B cell (primary cell): Measurements from ENCODE around the gene USH1C. TPM values are rescaled to one million over a fixed set of nuclear protein-coding genes. Genes with fewer than 3 reads are reported as not detected.

Source experiments
- ATAC-seq: fragments of 200-7000 bp; cut with Tn5 transposase; one replicate; pipeline ENCODE4 v1.10.0; 2021; ENCODE audit warnings: low read depth, mild to moderate bottlenecking, moderate number of reproducible peaks, moderate library complexity
- CTCF ChIA-PET: fragments of 350-600 bp; sonication (Branson Sonifier 250); formaldehyde crosslinking; loops from one replicate; lab custom pipeline; 2021; ENCODE audit warnings: antibody characterized with exemption, inconsistent platforms; lab: Charles Lee
- POLR2A ChIA-PET: fragments of 350-600 bp; sonication (Branson Sonifier 250); formaldehyde crosslinking; loops from one replicate; lab custom pipeline; 2021; ENCODE audit warnings: antibody characterized with exemption; lab: Charles Lee
- DNase-seq: peaks from one replicate; pipeline ENCODE4 v3.0.0; 2013
- H2AFZ ChIP-seq: 2 replicates; pipeline ENCODE4 v1.6.1; 2012; ENCODE audit warnings: mild to moderate bottlenecking, low read depth, low read length; ENCODE audit not compliant: insufficient read depth, poor library complexity, severe bottlenecking
- H3K27ac ChIP-seq, 2 donors: 1 replicate in 1 of 2; 2 replicates in 1 of 2; pipeline ENCODE4 v1.5.1; 2012 to 2013; ENCODE audit warnings: low read length in 2 of 2, mild to moderate bottlenecking in 2 of 2, moderate library complexity in 1 of 2
- H3K27me3 ChIP-seq, 4 experiments: fragments of 200-600 bp in 1 of 4; sonication (generic) in 1 of 4; replicated peaks in 1 of 4; 1 replicate in 2 of 4; 2 replicates in 2 of 4; pipeline versions ENCODE4 v1.6.1 to v1.7.0; 2013 to 2016; ENCODE audit warnings: low read length in 3 of 4, mild to moderate bottlenecking in 2 of 4, mixed read lengths in 1 of 4, moderate library complexity in 1 of 4; ENCODE audit not compliant: insufficient read depth in 4 of 4, control insufficient read depth in 3 of 4; ENCODE audit errors: control extremely low read depth in 1 of 4
- H3K36me3 ChIP-seq, 2 experiments: replicated peaks in 1 of 2; 1 replicate in 1 of 2; 2 replicates in 1 of 2; pipeline versions ENCODE4 v1.6.1 to v1.7.1; 2013; ENCODE audit warnings: low read length in 1 of 2; ENCODE audit not compliant: insufficient read depth in 2 of 2, control insufficient read depth in 1 of 2; ENCODE audit errors: control extremely low read depth in 1 of 2, extremely low read depth in 1 of 2
- H3K4me1 ChIP-seq, 2 donors: fragments of 200-600 bp in 1 of 2; sonication (generic) in 1 of 2; 1 replicate in 1 of 2; 2 replicates in 1 of 2; pipeline versions ENCODE4 v1.5.1 to v1.6.1; 2013 to 2017; ENCODE audit warnings: low read length in 2 of 2; ENCODE audit not compliant: control insufficient read depth in 2 of 2, insufficient read depth in 2 of 2
- H3K4me2 ChIP-seq: replicated peaks from 2 replicates; pipeline ENCODE3; 2012; ENCODE audit warnings: mild to moderate bottlenecking, low read depth, low read length; ENCODE audit not compliant: poor library complexity, severe bottlenecking
- H3K4me3 ChIP-seq, 5 experiments: fragments of 200-600 bp in 1 of 5; sonication (generic) in 1 of 5; 1 replicate in 3 of 5; 2 replicates in 2 of 5; pipeline versions ENCODE4 v1.5.1 to v1.7.0; 2011 to 2016; ENCODE audit warnings: low read length in 4 of 5, mild to moderate bottlenecking in 4 of 5, low read depth in 2 of 5, control low read depth in 1 of 5, moderate library complexity in 1 of 5; ENCODE audit not compliant: insufficient read depth in 1 of 5; ENCODE audit errors: control extremely low read depth in 1 of 5, extremely low read depth in 1 of 5
- H3K79me2 ChIP-seq: fragments of 200-600 bp; sonication (generic); one replicate; pipeline ENCODE4 v1.6.0; 2016; ENCODE audit warnings: low read length; ENCODE audit not compliant: control insufficient read depth, insufficient read depth
- H3K9ac ChIP-seq: fragments of 200-600 bp; sonication (generic); 2 replicates; pipeline ENCODE4 v1.6.1; 2017; ENCODE audit warnings: mild to moderate bottlenecking, low read length, moderate library complexity
- H3K9me3 ChIP-seq, 3 donors: one replicate each; pipeline versions ENCODE4 v1.6.1 to v1.7.1; 2013; ENCODE audit warnings: low read length in 2 of 3; ENCODE audit not compliant: control insufficient read depth in 2 of 3, insufficient read depth in 1 of 3; ENCODE audit errors: control extremely low read depth in 1 of 3
- H4K20me1 ChIP-seq: 2 replicates; pipeline ENCODE4 v1.6.0; 2012; ENCODE audit warnings: mild to moderate bottlenecking, low read length; ENCODE audit not compliant: insufficient read depth, control insufficient read depth, poor library complexity, severe bottlenecking
- H3K27ac Mint-ChIP-seq: one replicate; pipeline ENCODE4 v1.8.0; 2021; ENCODE audit warnings: mixed read lengths
- H3K27me3 Mint-ChIP-seq: one replicate; pipeline ENCODE4 v1.8.0; 2021; ENCODE audit warnings: mixed read lengths
- H3K4me1 Mint-ChIP-seq: one replicate; pipeline ENCODE4 v1.8.0; 2021; ENCODE audit warnings: mixed read lengths
- H3K4me3 Mint-ChIP-seq: one replicate; pipeline ENCODE4 v1.8.0; 2021; ENCODE audit warnings: mixed read lengths
- H3K9me3 Mint-ChIP-seq: one replicate; pipeline ENCODE4 v1.8.0; 2022; ENCODE audit warnings: mixed read lengths; ENCODE audit not compliant: insufficient read depth
- EZH2 ChIP-seq: IDR thresholded peaks from 2 replicates; pipeline ENCODE4 v1.6.1; 2012; ENCODE audit warnings: borderline replicate concordance, low read depth, mild to moderate bottlenecking, moderate library complexity, low read length; ENCODE audit not compliant: insufficient read depth, poor library complexity, severe bottlenecking
- WGBS: methylation state at CpG from one replicate; pipeline ENCODE4 v1.1.5; 2013; ENCODE audit warnings: missing lambda C conversion rate; ENCODE audit not compliant: insufficient coverage; 5-methylcytosine and 5-hydroxymethylcytosine counted together
- intact Hi-C: fragments of 100-400 bp; cut with micrococcal nuclease; formaldehyde crosslinking; loops from one replicate; pipeline ENCODE4 v1.10.0; 2022
- polyA plus RNA-seq: library from polyadenylated mRNA; depleted of rRNA; stranded (reverse); fragments of >200 nt; gene quantifications from 2 replicates; pipeline ENCODE4 v1.2.3, GENCODE V29; 2012
- total RNA-seq, 2 donors: library from RNA; stranded (reverse); fragments of 120-200 nt in 1 of 2; gene quantifications; 1 replicate in 1 of 2; 2 replicates in 1 of 2; pipeline versions ENCODE4 v1.2.3 to v1.2.4, GENCODE V29; 2013 to 2022
- TF ChIP-seq, protein P1 (sequence below): fragments of 200-600 bp; IDR thresholded peaks from one replicate; pipeline ENCODE4 v1.8.0; 2022; ENCODE audit warnings: antibody characterized with exemption, mild to moderate bottlenecking

The USH1C gene
- total and polyA plus RNA-seq, 2 donors (not counting 1 experiment from before 2014, with no cell fraction given): not detected

DNA sequence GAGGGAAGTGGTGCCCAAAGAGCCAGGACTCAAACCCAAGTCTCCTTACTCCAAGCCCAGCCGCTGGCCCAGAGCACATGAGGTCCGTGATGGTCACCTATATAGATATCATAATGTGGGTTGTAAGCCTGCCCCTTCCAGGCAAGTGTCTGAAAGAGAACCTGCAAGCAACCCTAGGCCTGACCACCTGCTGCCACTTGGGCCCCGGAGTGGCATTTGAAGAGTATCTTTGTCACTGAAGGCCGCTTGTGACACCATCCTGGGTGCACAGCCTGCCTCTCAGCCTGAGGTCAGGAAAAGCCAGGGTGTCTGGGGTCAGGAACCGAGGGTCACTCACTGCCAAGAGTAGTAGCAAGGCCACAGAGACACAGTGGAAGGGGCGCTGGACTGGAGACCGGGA is 35.2 kb upstream of the USH1C start:
- Mint-ChIP-seq H3K27ac (no peak overlapping the region), H3K4me3 (no peak overlapping the region), H3K9me3 (peaks cover 2% of the 10 kb centered on the region), H3K4me1 (no peaks in the 10 kb centered on the region), H3K27me3 (no peaks in the 10 kb centered on the region)
- TF ChIP-seq EZH2: no peak
- TF ChIP-seq, protein P1, sequence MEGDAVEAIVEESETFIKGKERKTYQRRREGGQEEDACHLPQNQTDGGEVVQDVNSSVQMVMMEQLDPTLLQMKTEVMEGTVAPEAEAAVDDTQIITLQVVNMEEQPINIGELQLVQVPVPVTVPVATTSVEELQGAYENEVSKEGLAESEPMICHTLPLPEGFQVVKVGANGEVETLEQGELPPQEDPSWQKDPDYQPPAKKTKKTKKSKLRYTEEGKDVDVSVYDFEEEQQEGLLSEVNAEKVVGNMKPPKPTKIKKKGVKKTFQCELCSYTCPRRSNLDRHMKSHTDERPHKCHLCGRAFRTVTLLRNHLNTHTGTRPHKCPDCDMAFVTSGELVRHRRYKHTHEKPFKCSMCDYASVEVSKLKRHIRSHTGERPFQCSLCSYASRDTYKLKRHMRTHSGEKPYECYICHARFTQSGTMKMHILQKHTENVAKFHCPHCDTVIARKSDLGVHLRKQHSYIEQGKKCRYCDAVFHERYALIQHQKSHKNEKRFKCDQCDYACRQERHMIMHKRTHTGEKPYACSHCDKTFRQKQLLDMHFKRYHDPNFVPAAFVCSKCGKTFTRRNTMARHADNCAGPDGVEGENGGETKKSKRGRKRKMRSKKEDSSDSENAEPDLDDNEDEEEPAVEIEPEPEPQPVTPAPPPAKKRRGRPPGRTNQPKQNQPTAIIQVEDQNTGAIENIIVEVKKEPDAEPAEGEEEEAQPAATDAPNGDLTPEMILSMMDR: no peak
- Histone ChIP-seq H3K9me3 (peaks cover 0 to 1% (median 0%) of the 10 kb centered on the region in 3 donors), H3K4me3 (no peak overlapping the region), H3K36me3 (no peaks in the 10 kb centered on the region), H3K27ac (no peak overlapping the region), H3K27me3 (no peaks in the 10 kb centered on the region), H3K4me2 (no peak overlapping the region), H3K79me2 (no peaks in the 10 kb centered on the region), H3K9ac (no peak overlapping the region), H4K20me1 (no peaks in the 10 kb centered on the region), H2AFZ (no peak overlapping the region), H3K4me1 (no peaks in the 10 kb centered on the region)
- CTCF ChIA-PET: no interaction called here
- no peak for DNase-seq
- POLR2A ChIA-PET: no interaction called here
- intact Hi-C loops: no loop called here
- no peak for ATAC-seq
- 86% methylated on average over 5 of the region's 7 CpGs for WGBS

DNA sequence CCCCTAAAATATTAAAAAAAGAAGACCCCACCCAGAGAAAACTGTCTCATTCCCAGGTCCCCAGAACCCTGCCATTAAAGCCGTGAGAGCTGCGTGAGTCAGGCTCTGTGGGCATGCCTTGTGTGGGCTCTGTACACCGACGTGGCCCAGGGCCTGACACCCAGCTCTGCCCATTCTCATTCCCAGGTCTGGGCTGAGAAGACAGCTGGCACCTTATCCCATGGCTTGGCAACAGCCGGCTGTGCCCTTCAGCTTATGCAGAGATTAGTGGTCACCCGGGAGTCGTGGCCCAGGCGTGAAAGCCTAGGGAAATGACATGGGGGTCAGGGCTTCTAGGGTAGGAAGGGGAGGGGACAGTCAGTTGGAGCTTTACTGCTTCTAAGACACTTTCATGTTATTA is 34.7 kb upstream of the USH1C start:
- CTCF ChIA-PET: no interaction called here
- Mint-ChIP-seq H3K4me3 (no peak overlapping the region), H3K27ac (no peak overlapping the region), H3K4me1 (no peaks in the 10 kb centered on the region), H3K9me3 (peaks cover 2% of the 10 kb centered on the region), H3K27me3 (no peaks in the 10 kb centered on the region)
- H3K79me2 ChIP-seq: no peaks in the 10 kb centered on the region
- ATAC-seq (no peak), DNase-seq (no peak)
- no peaks in the 10 kb centered on the region for H3K36me3 ChIP-seq
- H3K4me1 ChIP-seq: no peaks in the 10 kb centered on the region
- no peak for TF ChIP-seq EZH2
- TF ChIP-seq, protein P1: no peak
- H2AFZ ChIP-seq: no peak overlapping the region
- intact Hi-C loops: no loop called here
- H3K9ac ChIP-seq: no peak overlapping the region
- POLR2A ChIA-PET: no interaction called here
- no peak overlapping the region for H3K4me3 ChIP-seq
- WGBS: 99% methylated on average over 6 of the region's 8 CpGs
- H4K20me1 ChIP-seq: no peaks in the 10 kb centered on the region
- peaks cover 0 to 1% (median 0%) of the 10 kb centered on the region in 3 donors for H3K9me3 ChIP-seq
- no peak overlapping the region for H3K27ac ChIP-seq
- no peaks in the 10 kb centered on the region for H3K27me3 ChIP-seq
- no peak overlapping the region for H3K4me2 ChIP-seq
